Posterior vena cava (tissue), 2 donors: Measurements from ENCODE around the gene MARS1. TPM values are rescaled to one million over a fixed set of nuclear protein-coding genes. Genes with fewer than 3 reads are reported as not detected.
A peak's percentile ranks its signal among the peaks of the same experiment; 100 is the strongest.
"Not testable (repeated sequence)": the region's sequence is repeated elsewhere in the genome, so short reads cannot be mapped to it uniquely, and the experiment has no call there.

ENCODE experiments used
- DNase-seq: peaks from one replicate; pipeline ENCODE4 v3.0.0-alpha.2; 2020; ENCODE audit warnings: low spot score
- intact Hi-C, 2 donors: fragments of 100-400 bp; cut with DNase I; formaldehyde crosslinking; loops; one replicate each; pipeline versions ENCODE4 v1.14.1 to v1.14.2; 2022 to 2023
- long read RNA-seq, 2 donors: library from polyadenylated mRNA; unstranded; transcript quantifications; one replicate each; pipeline ENCODE4 v2.0.0, GENCODE V29; 2020 to 2021
- total RNA-seq, 2 donors: library from RNA; stranded (reverse); fragmentation: NEBNext Ultra II Directional; extraction: Animal tissue kit (Norgen Biotek cat#: 25700); gene quantifications; one replicate each; pipeline ENCODE4 v1.2.1, GENCODE V29; 2021
- donor health status: DM: yes; HTN: yes; CAD: no.
- donor health status: DM: yes; HTN: yes; CAD: no.

Gene MARS1
- 100 to 1,000 TPM; 135 to 142 TPM for total RNA-seq
- long read RNA-seq, donor 1, transcript MARS-201 (21 exons, 2,905 nt): major isoform, 42 of 58 reads
- long read RNA-seq, donor 1, partial matches to known transcripts: 9 of 58 reads
- long read RNA-seq, donor 1, other reads (novel, unspliced or antisense): 7 of 58 reads
- long read RNA-seq, donor 2, transcript MARS-201 (21 exons, 2,905 nt): major isoform, 225 of 296 reads
- long read RNA-seq, donor 2, partial matches to known transcripts: 47 of 296 reads
- long read RNA-seq, donor 2, other reads (novel, unspliced or antisense): 24 of 296 reads

GRCh38 chr12:57487597-57488401, at the start of gene MARS1:
TSS of gene MARS1 (plus strand) at chr12:57488068. CDS start at chr12:57488091, 23 bp downstream.
- peak; percentile 98 for DNase-seq
- intact Hi-C loops: no loop called here

- no peak for DNase-seq
- intact Hi-C loops: no loop called here
These were observed 49.5 kb upstream of the MARS1 start for GRCh38 chr12:57438400-57438799.

- intact Hi-C loops: no loop called here
- no peak for DNase-seq
These were observed 48.1 kb upstream of the MARS1 start for GRCh38 chr12:57439762-57440266.

GRCh38 chr12:57441393-57441792, 46.5 kb upstream of the MARS1 start:
- DNase-seq, intact Hi-C loops: not testable (repeated sequence)

- intact Hi-C loops: no loop called here
- no peak for DNase-seq
These were observed 45.9 kb upstream of the MARS1 start for GRCh38 chr12:57441846-57442427.

- intact Hi-C loops, DNase-seq: not testable (repeated sequence)
These were observed 43.5 kb upstream of the MARS1 start for GRCh38 chr12:57444337-57444736.

GRCh38 chr12:57444744-57445143, 43.1 kb upstream of the MARS1 start:
- intact Hi-C loops: no loop called here
- peak; percentile 5 for DNase-seq

GRCh38 chr12:57446292-57446960, 41.4 kb upstream of the MARS1 start:
- peak; percentile 24 for DNase-seq
- intact Hi-C loops: no loop called here

- intact Hi-C loops: no loop called here
- DNase-seq: no peak
These were observed 39.2 kb upstream of the MARS1 start for GRCh38 chr12:57448669-57449068.

- intact Hi-C loops: no loop called here
- DNase-seq: no peak
These were observed 38.5 kb upstream of the MARS1 start for GRCh38 chr12:57449375-57449774.

- DNase-seq: no peak
- intact Hi-C loops: loop anchor here (5.0 kb wide), 2 partner anchors 143 to 188 kb away; no protein-coding TSS in a partner anchor
These were observed 37.8 kb upstream of the MARS1 start for GRCh38 chr12:57450057-57450456.

- intact Hi-C loops: loop anchor here (5.0 kb wide), 2 partner anchors 144 to 189 kb away; no protein-coding TSS in a partner anchor
- peak; percentile 47 for DNase-seq
These were observed 36.6 kb upstream of the MARS1 start for GRCh38 chr12:57451233-57451778.

- peak; percentile 78 for DNase-seq
- intact Hi-C loops: loop anchor here (5.0 kb wide), 2 partner anchors 145 to 190 kb away; no protein-coding TSS in a partner anchor
These were observed 35.5 kb upstream of the MARS1 start for GRCh38 chr12:57452181-57452936.

- DNase-seq: peak; percentile 93
- intact Hi-C loops: loop anchor here (5.0 kb wide), 2 partner anchors 146 to 191 kb away; no protein-coding TSS in a partner anchor
These were observed 34.8 kb upstream of the MARS1 start for GRCh38 chr12:57452937-57453509.

- intact Hi-C loops: loop anchor here (5.0 kb wide), 2 partner anchors 147 to 192 kb away; no protein-coding TSS in a partner anchor
- DNase-seq: no peak
These were observed 33.7 kb upstream of the MARS1 start for GRCh38 chr12:57454213-57454565.

GRCh38 chr12:57454566-57455373, 33.1 kb upstream of the MARS1 start, which contains the start of gene INHBE:
TSS of gene INHBE (plus strand) at chr12:57455307. CDS start at chr12:57455537, 230 bp downstream.
- intact Hi-C loops: loop anchor here (5.0 kb wide), 2 partner anchors 147 to 192 kb away; no protein-coding TSS in a partner anchor
- DNase-seq: peak; percentile 77
